HG03280 (cell line): ENCODE measurements around the gene YBX2.

Source experiments
- ATAC-seq: cut with Tn5 transposase; IDR thresholded peaks from one replicate; pipeline ENCODE4 v1.9.1; 2021; ENCODE audit warnings: mild to moderate bottlenecking, moderate library complexity; ENCODE audit not compliant: unreplicated experiment

Gene YBX2

GRCh38 chr17:7279448-7279847 lies 15.0 kb downstream of the YBX2 start:
- no peak for ATAC-seq

GRCh38 chr17:7266784-7267183 lies 27.7 kb downstream of the YBX2 start:
- no peak for ATAC-seq

- ATAC-seq = no peak
These were observed 30.7 kb downstream of the YBX2 start for GRCh38 chr17:7263801-7264078.

GRCh38 chr17:7262935-7263800 lies 31.3 kb downstream of the YBX2 start:
- no peak for ATAC-seq

- ATAC-seq = no peak
These were observed 32.1 kb downstream of the YBX2 start, which contains the start of gene CLDN7 for GRCh38 chr17:7262192-7262934. CLDN7 (minus strand) TSS chr17:7262478; CDS start chr17:7262043, 435 bp downstream.

GRCh38 chr17:7261379-7262191 lies 32.9 kb downstream of the YBX2 start:
- ATAC-seq = no peak

GRCh38 chr17:7260651-7261378 lies 33.6 kb downstream of the YBX2 start:
- ATAC-seq = no peak

- no peak for ATAC-seq
These were observed 34.3 kb downstream of the YBX2 start for GRCh38 chr17:7260151-7260550.

- ATAC-seq = no peak
These were observed 34.9 kb downstream of the YBX2 start for GRCh38 chr17:7259555-7259889.

- no peak for ATAC-seq
These were observed 35.5 kb downstream of the YBX2 start for GRCh38 chr17:7258731-7259554.

- ATAC-seq = no peak
These were observed 37.5 kb downstream of the YBX2 start for GRCh38 chr17:7256766-7257456.

GRCh38 chr17:7254511-7254910 lies 39.9 kb downstream of the YBX2 start:
- ATAC-seq = no peak

GRCh38 chr17:7253082-7253481 lies 41.4 kb downstream of the YBX2 start:
- ATAC-seq = no peak

GRCh38 chr17:7252176-7253043 lies 42.0 kb downstream of the YBX2 start, which contains the start of gene ELP5:
ELP5 (plus strand) TSS chr17:7252215; CDS start chr17:7252551, 336 bp downstream.
- peak; percentile 50 for ATAC-seq

GRCh38 chr17:7251661-7252175 lies 42.7 kb downstream of the YBX2 start, which contains the start of gene CTDNEP1:
CTDNEP1 (minus strand) TSS chr17:7251734; CDS start chr17:7251296, 438 bp downstream.
- ATAC-seq = peak; percentile 84

GRCh38 chr17:7250695-7251627 lies 43.5 kb downstream of the YBX2 start:
- no peak for ATAC-seq

GRCh38 chr17:7249830-7250229 lies 44.6 kb downstream of the YBX2 start:
- no peak for ATAC-seq
